Stimulated activated CD4-positive, alpha-beta T cell treated with anti-CD3 and anti-CD28 coated beads, Interleukin-4, amount 100 ng/mL, for 4 hours (primary cell): ENCODE data around the gene CCDC78.

ENCODE experiments used
- DNase-seq, 2 experiments: peaks; one replicate each; pipeline ENCODE4 v3.0.0-alpha.2; 2020

CCDC78 gene

GRCh38 chr16:736936-737481 lies 10.8 kb upstream of the CCDC78 start:
- no peak for DNase-seq

- DNase-seq: no peak
Measured at GRCh38 chr16:735982-736453, 9.8 kb upstream of the CCDC78 start.

- DNase-seq: no peak
Measured at GRCh38 chr16:734981-735881, 9.0 kb upstream of the CCDC78 start.

GRCh38 chr16:734208-734980 lies 8.2 kb upstream of the CCDC78 start:
- DNase-seq: no peak

GRCh38 chr16:733382-734207 lies 7.4 kb upstream of the CCDC78 start:
- DNase-seq: peak in 1 of 2 experiments; percentile 48

GRCh38 chr16:732936-733335 lies 6.7 kb upstream of the CCDC78 start:
- DNase-seq: no peak

- DNase-seq: no peak
Measured at GRCh38 chr16:732332-732731, 6.1 kb upstream of the CCDC78 start.

- DNase-seq: no peak
Measured at GRCh38 chr16:730666-731509, 4.6 kb upstream of the CCDC78 start.

GRCh38 chr16:729768-730665 lies 3.8 kb upstream of the CCDC78 start:
- no peak for DNase-seq

- DNase-seq: no peak
Measured at GRCh38 chr16:728890-729744, 2.9 kb upstream of the CCDC78 start.

GRCh38 chr16:728131-728889 lies 2.1 kb upstream of the CCDC78 start:
- peak; percentile 53 to 61 for DNase-seq

- DNase-seq: no peak
Measured at GRCh38 chr16:727291-727977, 1.2 kb upstream of the CCDC78 start.

GRCh38 chr16:726188-726437 lies 130 bp downstream of the CCDC78 start:
- DNase-seq: no peak

- no peak for DNase-seq
Measured at GRCh38 chr16:725463-726187, 618 bp downstream of the CCDC78 start.

GRCh38 chr16:725041-725376 lies 1.2 kb downstream of the CCDC78 start:
- no peak for DNase-seq

GRCh38 chr16:724188-725040 lies 1.8 kb downstream of the CCDC78 start:
- no peak for DNase-seq

- no peak for DNase-seq
Measured at GRCh38 chr16:723695-724094, 2.5 kb downstream of the CCDC78 start.
